GM23338 (cell line): ENCODE results near the gene DAPK2. TPM values are rescaled to one million over a fixed set of nuclear protein-coding genes. Genes with fewer than 3 reads are reported as not detected.

ENCODE experiments used
- ATAC-seq: fragments of 200-7000 bp; cut with Tn5 transposase; 3 replicates; pipeline ENCODE4 v1.9.1; 2020
- DNase-seq: peaks from one replicate; pipeline ENCODE4 v3.0.0-alpha.2; 2015; ENCODE audit warnings: low spot score
- H2AFZ ChIP-seq: fragments of 200-600 bp; sonication (generic); 2 replicates; pipeline ENCODE4 v1.8.0; 2016; ENCODE audit warnings: antibody characterized with exemption, mild to moderate bottlenecking, moderate library complexity
- H3F3A ChIP-seq: fragments of 200-600 bp; sonication (generic); replicated peaks from 2 replicates; pipeline ENCODE4 v1.8.0; 2017; ENCODE audit warnings: antibody characterized with exemption, mixed run types, low read depth
- H3K27ac ChIP-seq: fragments of 200-600 bp; sonication (generic); 2 replicates; pipeline ENCODE4 v1.6.1; 2016; ENCODE audit warnings: low read depth
- H3K27me3 ChIP-seq: fragments of 200-600 bp; sonication (generic); 2 replicates; pipeline ENCODE4 v1.8.0; 2016; ENCODE audit warnings: mild to moderate bottlenecking, mixed run types, moderate library complexity; ENCODE audit not compliant: insufficient read depth
- H3K36me3 ChIP-seq: fragments of 200-600 bp; sonication (generic); 2 replicates; pipeline ENCODE4 v1.8.0; 2016; ENCODE audit warnings: mild to moderate bottlenecking; ENCODE audit not compliant: insufficient read depth
- H3K4me1 ChIP-seq: fragments of 200-600 bp; sonication (generic); 2 replicates; pipeline ENCODE4 v1.8.0; 2016; ENCODE audit warnings: mild to moderate bottlenecking, moderate library complexity; ENCODE audit not compliant: insufficient read depth
- H3K4me2 ChIP-seq: fragments of 200-600 bp; sonication (generic); 2 replicates; pipeline ENCODE4 v1.7.1; 2017; ENCODE audit warnings: mixed run types
- H3K4me3 ChIP-seq: fragments of 200-600 bp; sonication (generic); 2 replicates; pipeline ENCODE4 v1.6.1; 2016; ENCODE audit warnings: mixed run types
- H3K79me2 ChIP-seq: fragments of 200-600 bp; sonication (generic); replicated peaks from 2 replicates; pipeline ENCODE4 v1.8.0; 2017; ENCODE audit warnings: mild to moderate bottlenecking; ENCODE audit not compliant: insufficient read depth
- H3K9me2 ChIP-seq: fragments of 200-600 bp; sonication (generic); 2 replicates; pipeline ENCODE4 v1.8.0; 2017; ENCODE audit not compliant: insufficient read depth
- H4K20me1 ChIP-seq: fragments of 200-600 bp; sonication (generic); replicated peaks from 2 replicates; pipeline ENCODE4 v1.8.0; 2017; ENCODE audit warnings: mild to moderate bottlenecking; ENCODE audit not compliant: insufficient read depth
- H3K27ac Mint-ChIP-seq: 2 replicates; pipeline ENCODE4 v1.8.0; 2020; ENCODE audit warnings: inconsistent platforms, mild to moderate bottlenecking, moderate library complexity, mixed read lengths
- H3K27me3 Mint-ChIP-seq: 3 replicates; pipeline ENCODE4 v1.8.0; 2022; ENCODE audit warnings: low read depth, mild to moderate bottlenecking, moderate library complexity, mixed read lengths, inconsistent platforms; ENCODE audit not compliant: insufficient read depth, poor library complexity
- H3K36me3 Mint-ChIP-seq: 3 replicates; pipeline ENCODE4 v1.8.0; 2021; ENCODE audit warnings: low read depth, mild to moderate bottlenecking, inconsistent platforms, moderate library complexity, mixed read lengths
- H3K4me1 Mint-ChIP-seq: 3 replicates; pipeline ENCODE4 v1.8.0; 2020; ENCODE audit warnings: mild to moderate bottlenecking, inconsistent platforms, mixed read lengths
- H3K4me3 Mint-ChIP-seq: 3 replicates; pipeline ENCODE4 v1.8.0; 2021; ENCODE audit warnings: moderate library complexity, mild to moderate bottlenecking, inconsistent platforms, mixed read lengths
- H3K9me3 Mint-ChIP-seq: 3 replicates; pipeline ENCODE4 v1.8.0; 2020; ENCODE audit warnings: moderate library complexity, mild to moderate bottlenecking, inconsistent platforms, mixed read lengths
- CREB1 ChIP-seq: fragments of 250-450 bp; sonication (Bioruptor Pico); IDR thresholded peaks from 2 replicates; pipeline ENCODE4 v1.5.0; 2020; ENCODE audit warnings: low read depth, mild to moderate bottlenecking, moderate library complexity
- EZH2 ChIP-seq: fragments of 200-600 bp; sonication (generic); IDR thresholded peaks from one replicate; pipeline ENCODE4 v1.8.0; 2017; ENCODE audit warnings: antibody characterized with exemption, mild to moderate bottlenecking, low read depth; ENCODE audit not compliant: unreplicated experiment
- POLR2AphosphoS5 ChIP-seq: IDR thresholded peaks from 2 replicates; pipeline ENCODE4 v1.6.1; 2016; ENCODE audit warnings: antibody characterized with exemption, low read depth
- STAT1 ChIP-seq: IDR thresholded peaks from one replicate; pipeline ENCODE4 v1.6.1; 2016; ENCODE audit warnings: antibody characterized with exemption; ENCODE audit not compliant: unreplicated experiment
- ZNF114 ChIP-seq: fragments of 250-450 bp; sonication (Bioruptor Pico); IDR thresholded peaks from 2 replicates; pipeline ENCODE4 v1.5.0; 2020; ENCODE audit warnings: mild to moderate bottlenecking, moderate library complexity
- polyA plus RNA-seq: library from polyadenylated mRNA; unstranded; fragments of >200 nt; fragmentation: Nextera tagmentation; extraction: Ambion mirVana; gene quantifications from 2 replicates; pipeline ENCODE4 v1.2.1, GENCODE V29; 2016
- total RNA-seq: library from RNA; depleted of rRNA; stranded (reverse); fragments of >200 nt; shearing (Covaris generic); gene quantifications from 2 replicates; pipeline ENCODE4 v1.2.3, GENCODE V29; 2014
- TF ChIP-seq, protein P1 (sequence below): IDR thresholded peaks from one replicate; pipeline ENCODE4 v1.6.1; 2018; ENCODE audit warnings: antibody characterized with exemption; ENCODE audit not compliant: unreplicated experiment
- TF ChIP-seq, protein P2 (sequence below), 2 experiments: fragments of 200-600 bp in 1 of 2; sonication (generic) in 1 of 2; conservative IDR thresholded peaks; 2 replicates each; pipeline versions ENCODE4 v1.5.1 to v1.6.1; 2016 to 2017; ENCODE audit warnings: antibody characterized with exemption in 2 of 2, low read depth in 2 of 2, mild to moderate bottlenecking in 2 of 2, moderate library complexity in 1 of 2
- TF ChIP-seq, protein P3 (sequence below): IDR thresholded peaks from 2 replicates; pipeline ENCODE4 v1.6.1; 2016; ENCODE audit warnings: antibody characterized with exemption

Gene DAPK2
- total and polyA plus RNA-seq, 2 experiments from 2014 or later, result 1.6 to 3.1 TPM

DNA sequence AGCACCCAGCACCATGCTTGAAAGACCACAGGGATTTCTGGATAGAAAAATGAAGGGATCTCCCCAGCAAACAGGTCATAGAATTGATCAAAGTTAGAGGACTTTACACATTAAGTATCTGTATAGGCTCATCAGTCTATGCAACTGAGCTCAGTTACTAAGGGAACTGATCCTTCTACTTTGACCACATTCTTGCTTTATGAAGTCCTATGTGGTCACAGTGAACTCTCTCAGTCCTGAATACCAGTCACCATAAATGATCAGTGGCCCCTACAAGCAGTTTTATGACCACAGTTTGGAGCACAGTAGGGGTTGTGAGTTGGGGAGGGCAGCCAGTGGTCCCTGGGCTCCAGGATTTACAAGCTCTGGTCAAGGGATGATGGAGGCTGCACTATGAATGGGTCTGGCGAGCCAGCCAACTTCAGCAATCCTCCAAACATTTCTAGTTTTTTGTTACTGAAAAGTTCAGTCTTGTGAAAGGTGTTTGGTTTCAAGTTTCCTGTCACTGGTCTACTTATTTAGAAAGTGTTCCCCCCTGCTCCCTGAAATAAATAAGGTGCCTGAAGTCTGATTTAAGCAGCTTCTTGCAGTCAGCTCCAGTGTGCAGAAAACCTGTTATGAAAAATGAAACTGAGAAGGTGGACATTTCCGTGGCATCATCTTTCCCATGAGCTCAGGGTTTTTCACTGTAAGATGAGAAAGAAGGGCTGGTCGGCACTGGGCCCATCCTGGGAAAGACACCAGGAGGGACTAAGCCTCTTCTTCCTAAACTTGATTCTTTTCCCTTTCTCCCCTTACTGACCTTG is 75.5 kb downstream of the DAPK2 start:
- H4K20me1 ChIP-seq, result no peaks in the 10 kb centered on the region
- Mint-ChIP-seq H3K9me3 (peaks cover 3% of the 10 kb centered on the region; the same call in 2 of the 3 replicates), H3K4me1 (peaks cover 48% of the 10 kb centered on the region), H3K27me3 (peaks cover 17% of the 10 kb centered on the region), H3K27ac (no peak overlapping the region), H3K4me3 (no peak overlapping the region), H3K36me3 (peaks cover 9% of the 10 kb centered on the region; the same call in 2 of the 3 replicates)
- H3K4me3 ChIP-seq, result no peak overlapping the region
- H2AFZ ChIP-seq, result no peak overlapping the region
- TF ChIP-seq EZH2 (no peak), POLR2AphosphoS5 (no peak)
- TF ChIP-seq, protein P1, sequence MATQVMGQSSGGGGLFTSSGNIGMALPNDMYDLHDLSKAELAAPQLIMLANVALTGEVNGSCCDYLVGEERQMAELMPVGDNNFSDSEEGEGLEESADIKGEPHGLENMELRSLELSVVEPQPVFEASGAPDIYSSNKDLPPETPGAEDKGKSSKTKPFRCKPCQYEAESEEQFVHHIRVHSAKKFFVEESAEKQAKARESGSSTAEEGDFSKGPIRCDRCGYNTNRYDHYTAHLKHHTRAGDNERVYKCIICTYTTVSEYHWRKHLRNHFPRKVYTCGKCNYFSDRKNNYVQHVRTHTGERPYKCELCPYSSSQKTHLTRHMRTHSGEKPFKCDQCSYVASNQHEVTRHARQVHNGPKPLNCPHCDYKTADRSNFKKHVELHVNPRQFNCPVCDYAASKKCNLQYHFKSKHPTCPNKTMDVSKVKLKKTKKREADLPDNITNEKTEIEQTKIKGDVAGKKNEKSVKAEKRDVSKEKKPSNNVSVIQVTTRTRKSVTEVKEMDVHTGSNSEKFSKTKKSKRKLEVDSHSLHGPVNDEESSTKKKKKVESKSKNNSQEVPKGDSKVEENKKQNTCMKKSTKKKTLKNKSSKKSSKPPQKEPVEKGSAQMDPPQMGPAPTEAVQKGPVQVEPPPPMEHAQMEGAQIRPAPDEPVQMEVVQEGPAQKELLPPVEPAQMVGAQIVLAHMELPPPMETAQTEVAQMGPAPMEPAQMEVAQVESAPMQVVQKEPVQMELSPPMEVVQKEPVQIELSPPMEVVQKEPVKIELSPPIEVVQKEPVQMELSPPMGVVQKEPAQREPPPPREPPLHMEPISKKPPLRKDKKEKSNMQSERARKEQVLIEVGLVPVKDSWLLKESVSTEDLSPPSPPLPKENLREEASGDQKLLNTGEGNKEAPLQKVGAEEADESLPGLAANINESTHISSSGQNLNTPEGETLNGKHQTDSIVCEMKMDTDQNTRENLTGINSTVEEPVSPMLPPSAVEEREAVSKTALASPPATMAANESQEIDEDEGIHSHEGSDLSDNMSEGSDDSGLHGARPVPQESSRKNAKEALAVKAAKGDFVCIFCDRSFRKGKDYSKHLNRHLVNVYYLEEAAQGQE, result no peak
- H3F3A ChIP-seq, result no peaks in the 10 kb centered on the region
- peaks cover 32% of the 10 kb centered on the region for H3K4me1 ChIP-seq
- no peaks in the 10 kb centered on the region for H3K27me3 ChIP-seq
- H3K36me3 ChIP-seq, result no peaks in the 10 kb centered on the region
- H3K9me2 ChIP-seq, result peaks cover 12% of the 10 kb centered on the region
- H3K27ac ChIP-seq, result no peak overlapping the region
- DNase-seq (no peak), ATAC-seq (no peak)
- H3K4me2 ChIP-seq, result no peak overlapping the region
- no peaks in the 10 kb centered on the region for H3K79me2 ChIP-seq

DNA sequence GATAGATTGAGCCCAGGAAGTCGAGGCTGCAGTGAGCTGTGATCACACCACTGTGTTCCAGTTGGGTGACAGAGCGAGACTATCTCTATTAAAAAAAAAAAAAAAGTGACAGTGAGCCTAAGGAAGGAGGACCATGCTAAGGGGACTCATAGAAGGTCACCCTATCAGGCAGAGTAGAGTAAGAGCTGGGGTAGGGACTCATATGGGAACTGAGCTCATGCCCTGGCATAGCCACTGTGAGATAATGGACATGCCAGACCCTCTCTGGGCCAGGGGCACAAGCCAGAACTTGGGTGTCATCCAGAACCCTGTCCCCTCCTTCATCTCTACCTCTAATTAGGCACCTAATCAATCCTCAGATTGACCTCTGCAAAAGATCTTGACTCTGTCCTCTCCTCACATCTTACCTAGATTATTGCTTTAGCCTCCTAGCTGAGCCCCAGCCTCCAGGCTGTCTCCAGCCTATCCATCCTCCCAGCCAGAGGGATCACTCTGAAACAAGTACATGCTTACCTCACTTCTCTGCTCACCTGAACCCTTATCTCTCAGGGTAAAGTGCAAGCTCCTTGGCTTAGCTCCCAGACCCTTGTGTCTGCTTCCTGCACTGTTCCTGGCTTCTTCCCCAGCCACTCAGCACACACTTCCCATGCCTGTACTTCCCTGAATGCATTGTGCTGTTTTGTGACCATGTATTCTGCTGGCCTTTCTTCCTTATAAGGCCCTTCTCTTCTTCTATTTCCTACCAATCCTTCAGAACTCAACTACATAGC is 76.4 kb downstream of the DAPK2 start:
- Histone ChIP-seq H3K4me2 (no peak overlapping the region), H3K9me2 (peaks cover 12% of the 10 kb centered on the region), H2AFZ (no peak overlapping the region), H3F3A (no peaks in the 10 kb centered on the region), H3K4me1 (peaks cover 27% of the 10 kb centered on the region), H3K27ac (no peak overlapping the region), H3K27me3 (no peaks in the 10 kb centered on the region), H3K36me3 (0 out of 2 replicates have a peak, but pooled peaks cover under 1% of the 10 kb centered on the region), H3K4me3 (no peak overlapping the region), H4K20me1 (no peaks in the 10 kb centered on the region), H3K79me2 (no peaks in the 10 kb centered on the region)
- H3K4me3 Mint-ChIP-seq, result no peak overlapping the region
- no peak overlapping the region for H3K27ac Mint-ChIP-seq
- ATAC-seq (no peak), DNase-seq (no peak)
- H3K36me3 Mint-ChIP-seq, result peaks cover 12% of the 10 kb centered on the region; the same call in 2 of the 3 replicates
- H3K4me1 Mint-ChIP-seq, result peaks cover 43% of the 10 kb centered on the region
- H3K9me3 Mint-ChIP-seq, result peaks cover 8% of the 10 kb centered on the region; the same call in 2 of the 3 replicates
- H3K27me3 Mint-ChIP-seq, result peaks cover 17% of the 10 kb centered on the region
- TF ChIP-seq, protein P2, sequence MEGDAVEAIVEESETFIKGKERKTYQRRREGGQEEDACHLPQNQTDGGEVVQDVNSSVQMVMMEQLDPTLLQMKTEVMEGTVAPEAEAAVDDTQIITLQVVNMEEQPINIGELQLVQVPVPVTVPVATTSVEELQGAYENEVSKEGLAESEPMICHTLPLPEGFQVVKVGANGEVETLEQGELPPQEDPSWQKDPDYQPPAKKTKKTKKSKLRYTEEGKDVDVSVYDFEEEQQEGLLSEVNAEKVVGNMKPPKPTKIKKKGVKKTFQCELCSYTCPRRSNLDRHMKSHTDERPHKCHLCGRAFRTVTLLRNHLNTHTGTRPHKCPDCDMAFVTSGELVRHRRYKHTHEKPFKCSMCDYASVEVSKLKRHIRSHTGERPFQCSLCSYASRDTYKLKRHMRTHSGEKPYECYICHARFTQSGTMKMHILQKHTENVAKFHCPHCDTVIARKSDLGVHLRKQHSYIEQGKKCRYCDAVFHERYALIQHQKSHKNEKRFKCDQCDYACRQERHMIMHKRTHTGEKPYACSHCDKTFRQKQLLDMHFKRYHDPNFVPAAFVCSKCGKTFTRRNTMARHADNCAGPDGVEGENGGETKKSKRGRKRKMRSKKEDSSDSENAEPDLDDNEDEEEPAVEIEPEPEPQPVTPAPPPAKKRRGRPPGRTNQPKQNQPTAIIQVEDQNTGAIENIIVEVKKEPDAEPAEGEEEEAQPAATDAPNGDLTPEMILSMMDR (conservative IDR thresholded peaks at IDR 0.05; ENCODE audit: low read depth in 2 of 2), result no peak
- TF ChIP-seq STAT1 (no peak), ZNF114 (no peak), CREB1 (no peak), EZH2 (no peak), POLR2AphosphoS5 (no peak)
- TF ChIP-seq, protein P1, result no peak
- TF ChIP-seq, protein P3, sequence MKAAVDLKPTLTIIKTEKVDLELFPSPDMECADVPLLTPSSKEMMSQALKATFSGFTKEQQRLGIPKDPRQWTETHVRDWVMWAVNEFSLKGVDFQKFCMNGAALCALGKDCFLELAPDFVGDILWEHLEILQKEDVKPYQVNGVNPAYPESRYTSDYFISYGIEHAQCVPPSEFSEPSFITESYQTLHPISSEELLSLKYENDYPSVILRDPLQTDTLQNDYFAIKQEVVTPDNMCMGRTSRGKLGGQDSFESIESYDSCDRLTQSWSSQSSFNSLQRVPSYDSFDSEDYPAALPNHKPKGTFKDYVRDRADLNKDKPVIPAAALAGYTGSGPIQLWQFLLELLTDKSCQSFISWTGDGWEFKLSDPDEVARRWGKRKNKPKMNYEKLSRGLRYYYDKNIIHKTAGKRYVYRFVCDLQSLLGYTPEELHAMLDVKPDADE, result no peak
